ENCODE results near the gene HAPSTR1.
"Not testable (repeated sequence)": the region's sequence is repeated elsewhere in the genome, so short reads cannot be mapped to it uniquely, and the experiment has no call there.

Gene HAPSTR1

GRCh38 chr16:9071377-9071776 lies 20.1 kb upstream of the HAPSTR1 start:
- in situ Hi-C loops (cut with HindIII; ENCODE audit: low sequenced_read_pairs): no loop called here

DNA sequence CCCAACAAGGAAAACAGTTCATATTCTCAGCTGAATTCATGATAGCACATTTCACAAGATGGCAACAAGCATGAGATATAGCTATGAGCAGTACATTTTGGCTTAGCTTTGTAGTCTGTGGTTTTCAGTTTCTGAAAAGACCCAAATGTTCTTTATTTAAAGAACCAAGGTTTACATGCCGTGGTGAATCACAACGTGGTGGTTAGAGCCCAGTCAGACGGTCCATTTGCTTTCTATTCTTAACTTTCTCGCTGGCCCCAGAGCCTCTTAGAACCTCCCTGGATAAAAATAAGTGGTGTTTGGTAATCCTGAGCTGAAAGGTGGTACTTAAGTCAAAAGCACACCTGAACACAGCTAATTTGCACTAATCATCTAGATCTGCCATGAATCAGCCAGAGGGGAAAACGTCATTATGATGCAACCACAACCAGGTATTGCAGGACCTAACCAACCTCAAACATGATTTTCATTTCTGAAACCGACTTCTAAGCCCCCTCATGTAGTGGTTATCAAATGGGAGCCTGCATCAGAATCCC lies 18.6 kb upstream of the HAPSTR1 start:
- in situ Hi-C loops (cut with HindIII; ENCODE audit: low sequenced_read_pairs): no loop called here

DNA sequence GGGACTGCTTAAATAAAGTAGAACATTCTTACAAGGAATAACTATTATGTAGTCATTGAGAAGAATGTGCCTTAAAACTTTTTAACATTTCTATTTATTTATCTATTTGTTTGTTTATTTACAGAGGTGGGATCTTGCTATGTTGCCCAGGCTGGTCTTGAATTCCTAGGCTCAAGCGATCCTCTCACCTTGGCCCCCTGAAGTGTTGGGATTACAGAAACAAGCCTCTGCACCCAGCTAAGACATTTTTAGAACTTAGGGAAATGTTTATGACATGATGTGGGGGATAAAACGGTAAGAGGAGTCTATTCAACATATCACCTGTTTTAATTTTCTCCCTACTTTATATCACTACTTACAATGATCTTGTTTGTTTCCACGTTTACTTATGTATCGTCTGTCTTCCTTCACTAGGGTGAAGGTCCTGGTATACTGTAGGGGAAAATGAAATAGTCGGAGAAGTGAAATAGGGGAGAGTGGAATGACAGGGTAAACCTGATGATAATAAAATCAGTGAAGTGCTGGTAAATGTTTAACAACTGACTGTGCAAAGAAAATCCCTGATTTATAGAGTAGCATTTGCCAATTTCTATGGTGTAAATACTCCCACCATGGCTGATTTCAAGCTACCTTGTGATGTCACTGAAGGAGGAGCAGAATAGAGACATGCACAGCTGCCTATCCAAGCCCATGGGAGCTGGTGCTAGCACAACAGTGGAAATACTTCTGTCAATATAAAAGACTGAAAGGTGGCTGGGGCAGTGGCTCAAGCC lies 16.0 kb upstream of the HAPSTR1 start:
- in situ Hi-C loops (cut with HindIII; ENCODE audit: low sequenced_read_pairs): no loop called here

DNA sequence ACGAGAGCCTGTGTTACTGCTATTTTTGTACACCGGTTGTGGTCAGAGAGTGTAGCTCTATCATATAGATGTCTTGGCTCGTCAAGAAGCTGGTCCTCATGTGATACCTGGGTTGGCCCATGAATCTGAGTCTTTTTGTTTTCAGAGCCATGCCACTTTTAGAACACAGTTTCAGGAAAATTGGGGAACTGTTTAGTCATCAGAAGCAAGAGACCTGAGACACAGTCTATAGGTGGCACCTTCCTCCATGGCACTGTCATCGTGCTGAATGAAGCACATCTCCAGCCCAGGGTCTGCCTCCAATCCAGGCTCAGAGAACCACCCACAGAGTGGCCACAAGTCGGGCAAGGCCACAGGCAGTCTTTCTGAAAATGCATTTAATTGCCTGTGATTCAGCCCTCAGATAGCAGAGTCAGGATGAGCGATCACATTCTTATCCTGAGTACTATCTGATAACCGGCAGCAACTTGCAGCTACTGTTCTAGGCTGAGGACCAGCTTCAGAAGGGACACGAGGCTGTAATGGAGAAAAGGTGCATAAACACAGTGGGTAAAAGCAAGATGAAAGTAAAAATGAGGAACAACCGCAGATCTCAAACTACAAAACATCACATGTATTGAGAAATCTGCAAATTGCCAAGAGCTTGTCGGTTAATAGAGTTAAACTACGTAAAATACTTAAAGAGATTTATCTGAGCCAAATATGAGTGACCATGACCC lies 14.2 kb upstream of the HAPSTR1 start:
- in situ Hi-C loops (cut with HindIII; ENCODE audit: low sequenced_read_pairs): no loop called here

DNA sequence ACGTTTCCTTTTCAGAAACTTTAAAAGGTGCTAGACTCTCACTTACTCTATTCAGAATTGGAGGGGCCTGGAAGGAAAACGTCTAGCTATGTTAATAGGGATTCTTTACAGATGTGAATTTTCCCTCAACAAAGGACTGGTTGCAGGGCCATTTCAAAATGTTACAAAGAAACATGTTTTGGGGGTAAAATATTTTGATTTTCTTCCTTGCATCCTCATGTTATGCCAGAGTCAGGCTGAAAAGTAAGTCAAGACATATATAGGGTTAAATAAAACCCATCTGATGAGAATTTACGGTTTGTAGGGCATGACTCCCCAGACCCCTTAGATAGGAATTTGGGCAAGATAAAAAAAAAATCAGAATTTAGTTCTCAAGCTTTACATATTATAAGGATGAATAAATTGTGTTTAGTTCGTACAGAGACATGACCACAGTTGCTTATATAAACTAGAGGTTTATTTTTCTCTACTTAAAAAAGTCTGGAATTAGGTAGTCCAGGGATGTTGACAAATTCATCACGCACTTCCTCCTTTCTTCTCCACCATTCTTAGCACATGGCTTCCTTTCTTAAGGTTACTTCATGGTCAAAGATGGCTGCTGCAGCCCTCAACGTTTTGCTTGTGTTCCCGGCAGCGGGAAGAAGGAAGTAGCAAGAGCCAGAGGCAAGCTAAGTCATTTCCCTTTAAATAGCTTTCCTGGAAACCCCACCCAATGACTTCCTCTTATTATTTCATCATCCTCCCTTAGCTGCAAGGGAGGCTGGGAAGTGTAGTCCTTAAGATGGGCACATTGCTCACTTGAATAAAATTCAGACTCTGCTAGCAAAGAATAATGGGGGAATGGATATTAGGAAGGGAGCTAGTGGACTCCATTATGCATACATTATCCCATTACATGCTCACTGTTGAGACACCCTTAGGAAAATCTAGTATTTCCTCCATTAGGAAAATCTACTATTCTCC lies 12.7 kb upstream of the HAPSTR1 start:
- in situ Hi-C loops (cut with HindIII; ENCODE audit: low sequenced_read_pairs): not testable (repeated sequence)

GRCh38 chr16:9079430-9079812 lies 12.0 kb upstream of the HAPSTR1 start:
- in situ Hi-C loops (cut with HindIII; ENCODE audit: low sequenced_read_pairs): no loop called here

DNA sequence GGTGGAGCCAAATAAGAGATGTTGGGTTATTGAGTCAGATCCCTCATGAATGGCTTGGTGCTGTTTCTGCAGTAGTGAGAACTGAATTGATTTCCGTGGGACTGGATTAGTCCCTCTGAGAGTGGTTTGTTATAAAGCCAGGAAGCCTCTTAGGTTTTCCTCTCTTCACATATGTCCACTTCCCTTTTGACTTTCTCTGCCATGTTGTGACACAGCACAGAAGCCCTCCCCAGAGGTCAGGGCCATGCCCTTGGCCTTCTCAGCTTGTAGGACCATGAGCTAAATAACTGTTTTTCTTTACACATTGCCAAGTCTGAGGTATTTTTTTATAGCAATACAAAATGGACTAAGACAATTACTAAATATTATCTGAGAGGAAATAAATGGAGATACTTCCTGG lies 10.3 kb upstream of the HAPSTR1 start:
- in situ Hi-C loops (cut with HindIII; ENCODE audit: low sequenced_read_pairs): no loop called here

- in situ Hi-C loops (cut with HindIII; ENCODE audit: low sequenced_read_pairs): no loop called here
Measured at GRCh38 chr16:9081843-9082242, 9.6 kb upstream of the HAPSTR1 start.

- in situ Hi-C loops (cut with HindIII; ENCODE audit: low sequenced_read_pairs): no loop called here
Measured at GRCh38 chr16:9082422-9082821, 9.0 kb upstream of the HAPSTR1 start.

DNA sequence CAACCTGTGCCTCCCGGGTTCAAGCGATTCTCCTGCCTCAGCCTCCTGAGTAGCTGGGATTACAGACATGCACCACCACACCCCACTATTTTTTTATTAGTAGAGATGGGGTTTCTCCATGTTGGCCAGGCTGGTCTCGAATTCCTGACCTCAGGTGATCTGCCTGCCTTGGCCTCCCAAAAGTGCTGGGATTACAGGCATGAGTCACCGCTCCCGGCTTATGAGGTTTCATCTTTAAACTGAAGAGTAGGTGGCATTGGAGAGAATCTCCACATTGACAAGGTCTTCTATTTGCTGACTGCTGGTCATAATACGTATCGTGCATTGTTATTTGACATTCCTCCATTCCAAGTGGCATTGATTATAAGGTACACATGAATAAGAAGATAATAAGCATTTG lies 3.7 kb upstream of the HAPSTR1 start:
- in situ Hi-C loops (cut with HindIII; ENCODE audit: low sequenced_read_pairs): not testable (repeated sequence)

DNA sequence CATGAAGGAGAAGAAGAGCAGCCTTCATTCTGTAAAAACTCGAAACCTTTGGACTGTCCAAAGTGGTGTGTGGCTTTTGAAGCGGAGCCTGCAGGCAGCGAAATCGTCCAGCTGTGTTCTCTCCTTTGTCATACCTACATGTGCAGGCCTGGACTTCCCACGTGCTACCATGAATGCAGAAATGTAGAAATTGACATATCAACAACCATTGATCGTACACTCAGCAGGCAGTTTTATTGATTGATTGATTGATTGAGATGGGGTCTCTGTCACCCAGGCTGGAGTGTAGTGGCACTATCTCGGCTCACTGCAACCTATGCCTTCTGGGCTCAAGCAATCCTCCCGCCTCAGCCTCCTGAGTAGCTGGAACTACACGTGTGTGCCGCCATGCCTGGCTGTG lies 2.6 kb upstream of the HAPSTR1 start:
- in situ Hi-C loops (cut with HindIII; ENCODE audit: low sequenced_read_pairs): no loop called here

- in situ Hi-C loops (cut with HindIII; ENCODE audit: low sequenced_read_pairs): no loop called here
Measured at GRCh38 chr16:9089660-9090059, 1.8 kb upstream of the HAPSTR1 start.

GRCh38 chr16:9090101-9090959 lies 1.1 kb upstream of the HAPSTR1 start:
- in situ Hi-C loops (cut with HindIII; ENCODE audit: low sequenced_read_pairs): no loop called here

DNA sequence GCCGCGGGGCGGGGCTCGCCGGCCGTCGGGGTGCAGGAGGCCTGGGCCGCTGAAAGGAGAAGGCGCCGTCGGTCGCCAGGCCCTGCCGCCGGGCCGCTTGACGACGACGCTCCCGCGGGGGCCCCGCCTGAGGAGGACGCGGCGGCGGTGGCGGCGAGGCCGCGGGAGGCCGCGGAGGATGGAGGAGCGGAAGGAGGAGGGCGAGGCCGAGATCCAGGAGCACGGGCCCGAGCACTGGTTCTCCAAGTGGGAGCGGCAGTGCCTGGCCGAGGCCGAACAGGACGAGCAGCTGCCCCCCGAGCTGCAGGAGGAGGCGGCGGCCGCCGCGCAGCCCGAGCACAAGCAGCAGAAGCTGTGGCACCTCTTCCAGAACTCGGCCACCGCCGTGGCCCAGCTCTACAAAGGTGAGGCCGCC lies 430 bp downstream of the HAPSTR1 start:
- in situ Hi-C loops (cut with HindIII; ENCODE audit: low sequenced_read_pairs): no loop called here

- in situ Hi-C loops (cut with HindIII; ENCODE audit: low sequenced_read_pairs): no loop called here
Measured at GRCh38 chr16:9092282-9092977, 986 bp downstream of the HAPSTR1 start.

DNA sequence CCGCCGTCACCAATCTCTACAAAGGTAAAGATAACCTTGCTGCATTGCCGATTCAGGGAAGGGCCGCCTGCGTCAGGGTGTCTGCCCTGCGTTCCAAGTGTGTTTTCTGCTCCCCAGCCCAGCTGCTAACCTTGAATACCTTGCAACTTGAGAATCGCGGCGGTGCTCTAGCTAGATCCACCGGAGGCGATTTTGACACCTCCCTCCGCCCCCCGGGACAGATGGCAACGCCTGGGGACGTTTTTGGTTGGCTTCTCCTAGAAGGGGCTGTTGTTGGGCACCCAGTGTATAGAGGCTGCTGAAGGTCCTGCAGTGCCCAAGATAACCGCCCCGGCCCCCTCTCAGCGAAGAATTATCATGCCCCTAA lies 1.5 kb downstream of the HAPSTR1 start:
- in situ Hi-C loops (cut with HindIII; ENCODE audit: low sequenced_read_pairs): no loop called here

- in situ Hi-C loops (cut with HindIII; ENCODE audit: low sequenced_read_pairs): no loop called here
Measured at GRCh38 chr16:9094011-9094846, 2.8 kb downstream of the HAPSTR1 start.

DNA sequence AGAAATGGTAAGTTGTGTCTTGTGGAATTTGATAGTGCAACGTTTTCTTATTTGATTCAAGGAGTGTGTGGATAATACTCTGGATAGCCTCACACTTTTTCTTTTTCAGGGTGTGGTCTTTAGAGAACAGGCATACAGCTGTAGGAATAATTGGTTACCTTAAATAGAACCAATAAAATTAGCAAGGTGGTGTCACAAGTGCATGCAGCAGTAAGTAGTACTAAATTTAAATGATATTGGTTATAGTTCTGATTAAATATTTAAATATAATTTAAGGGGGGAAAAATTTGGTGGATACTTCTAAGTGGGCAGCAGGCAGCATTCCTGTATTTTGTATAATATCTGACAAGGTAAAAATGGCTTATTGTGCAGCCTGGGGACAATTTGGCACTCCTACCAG lies 3.7 kb downstream of the HAPSTR1 start:
- in situ Hi-C loops (cut with HindIII; ENCODE audit: low sequenced_read_pairs): no loop called here
